GM18909 (cell line): ENCODE results near the gene SYNPO2.
"Not testable (repeated sequence)": the region's sequence is repeated elsewhere in the genome, so short reads cannot be mapped to it uniquely, and the experiment has no call there.

Source experiments
- ATAC-seq: cut with Tn5 transposase; IDR thresholded peaks from one replicate; pipeline ENCODE4 v1.9.1; 2021; ENCODE audit warnings: mild to moderate bottlenecking; ENCODE audit not compliant: unreplicated experiment, poor library complexity

SYNPO2 gene

DNA sequence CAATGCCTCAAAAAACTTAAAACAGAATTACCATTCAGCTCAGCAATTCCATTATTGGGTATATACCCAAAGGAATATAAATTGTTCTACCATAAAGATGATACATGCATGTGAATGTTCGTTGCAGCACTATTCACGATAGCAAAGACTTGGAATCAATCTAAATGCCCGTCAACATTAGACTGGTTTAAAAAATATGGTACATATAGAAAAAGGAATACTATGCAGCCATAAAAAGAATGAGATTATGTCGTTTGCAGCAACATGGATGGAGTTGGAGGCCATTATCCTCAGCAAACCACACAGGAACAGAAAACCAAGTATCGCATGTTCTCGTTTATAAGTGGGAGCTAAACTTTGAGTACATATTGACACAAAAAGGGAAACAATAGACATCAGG lies 10.9 kb upstream of the SYNPO2 start:
- ATAC-seq: no peak

DNA sequence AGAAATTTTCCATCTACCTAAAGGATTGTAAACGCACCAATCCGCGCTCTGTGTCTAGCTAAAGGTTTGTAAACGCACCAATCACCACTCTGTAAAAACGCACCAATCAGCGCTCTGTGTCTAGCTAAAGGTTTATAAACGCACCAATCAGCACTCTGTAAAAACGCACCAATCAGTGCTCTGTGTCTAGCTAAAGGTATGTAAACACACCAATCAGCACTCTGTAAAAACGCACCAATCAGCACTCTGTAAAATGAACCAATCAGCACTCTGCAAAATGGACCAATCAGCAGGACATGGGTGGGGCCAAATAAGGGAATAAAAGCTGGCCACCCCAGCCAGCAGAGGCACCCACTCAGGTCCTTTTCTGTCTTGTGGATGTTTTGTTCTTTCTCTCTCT lies 10.1 kb upstream of the SYNPO2 start:
- not testable (repeated sequence) for ATAC-seq

DNA sequence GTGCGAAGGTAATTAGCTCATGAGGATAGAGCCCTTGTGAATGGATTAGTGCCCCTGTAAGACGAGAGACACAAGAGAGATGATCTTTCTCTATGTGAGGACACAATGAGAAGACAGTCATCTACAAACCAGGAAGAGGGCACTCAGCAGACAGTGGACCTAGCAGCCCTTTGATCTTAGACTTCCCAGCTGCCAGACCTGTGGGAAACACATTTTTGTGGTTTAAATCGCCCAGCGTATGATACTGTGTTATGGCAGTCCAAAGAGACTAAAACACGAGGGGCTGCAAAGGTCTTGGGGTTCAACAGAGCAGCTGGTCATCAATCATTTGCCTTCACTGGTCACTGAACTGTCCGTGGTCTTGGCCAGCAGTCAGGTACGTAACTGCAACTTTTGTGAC lies 9.2 kb upstream of the SYNPO2 start:
- ATAC-seq: no peak

DNA sequence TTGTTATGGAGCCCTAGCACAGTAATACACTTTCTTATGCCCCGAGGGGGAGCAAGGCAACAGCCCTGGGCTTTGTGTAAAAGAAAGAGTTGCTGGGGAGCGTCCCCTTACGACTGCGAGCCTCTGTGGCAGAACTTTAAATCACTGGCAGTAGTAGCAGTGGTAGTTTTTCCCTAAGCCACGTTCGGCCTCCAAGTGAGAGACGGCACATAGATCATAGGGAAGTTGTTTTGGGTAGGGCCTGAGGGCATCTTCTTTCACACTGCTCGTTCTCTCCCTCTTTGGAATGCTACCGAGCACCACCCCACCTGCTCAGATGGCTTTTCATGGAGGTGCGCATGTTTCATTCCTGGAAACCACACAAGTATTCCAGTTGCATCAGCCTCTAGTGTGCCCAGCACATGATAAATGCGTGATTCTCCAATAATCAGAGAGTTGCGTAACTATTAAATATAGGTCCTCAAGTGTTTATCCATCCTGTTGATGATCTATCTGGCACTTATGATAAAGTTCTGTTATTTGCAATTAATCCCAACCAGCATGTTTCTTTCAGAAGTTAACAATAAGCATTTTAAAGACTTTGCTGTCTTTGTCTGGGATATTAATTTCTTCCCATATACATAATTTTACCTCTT lies 7.0 kb upstream of the SYNPO2 start:
- no peak for ATAC-seq

DNA sequence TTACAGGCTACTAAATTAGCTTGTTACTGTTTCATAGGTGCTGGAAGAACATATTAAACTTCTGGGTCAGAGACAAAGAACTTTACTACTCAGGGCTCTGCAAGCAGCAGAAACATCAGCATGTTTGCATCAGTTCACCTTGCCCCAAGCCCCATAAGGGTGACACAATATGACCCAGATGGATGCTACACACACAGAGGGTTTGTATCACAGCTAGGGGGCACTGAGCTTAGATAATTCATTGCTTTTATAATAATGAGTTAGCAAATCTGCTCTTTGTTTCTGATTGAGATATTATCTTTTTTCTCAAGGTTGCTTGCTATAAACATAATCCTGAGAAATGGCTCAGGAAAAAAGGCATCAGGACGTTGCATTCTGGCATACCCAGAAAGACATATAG lies 4.8 kb upstream of the SYNPO2 start:
- no peak for ATAC-seq

DNA sequence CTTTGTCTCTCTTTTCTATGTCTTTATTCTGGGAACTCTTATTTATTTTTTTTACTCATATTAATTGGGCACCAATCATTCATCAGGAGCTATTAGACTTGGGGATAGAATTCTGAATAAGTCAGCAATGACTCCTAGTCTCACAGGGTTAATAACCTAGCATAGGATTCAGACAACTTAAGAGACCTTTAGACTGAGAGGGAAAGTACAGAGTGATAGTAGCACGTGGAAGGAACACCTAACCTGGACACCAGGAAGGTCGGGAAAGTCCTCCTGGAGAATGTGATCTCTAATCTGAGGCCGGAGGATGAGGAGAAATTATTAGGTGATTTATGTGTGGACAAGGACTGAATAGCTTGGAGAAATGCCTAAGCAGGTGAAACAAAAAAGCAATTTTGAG lies 3.9 kb upstream of the SYNPO2 start:
- ATAC-seq: no peak

DNA sequence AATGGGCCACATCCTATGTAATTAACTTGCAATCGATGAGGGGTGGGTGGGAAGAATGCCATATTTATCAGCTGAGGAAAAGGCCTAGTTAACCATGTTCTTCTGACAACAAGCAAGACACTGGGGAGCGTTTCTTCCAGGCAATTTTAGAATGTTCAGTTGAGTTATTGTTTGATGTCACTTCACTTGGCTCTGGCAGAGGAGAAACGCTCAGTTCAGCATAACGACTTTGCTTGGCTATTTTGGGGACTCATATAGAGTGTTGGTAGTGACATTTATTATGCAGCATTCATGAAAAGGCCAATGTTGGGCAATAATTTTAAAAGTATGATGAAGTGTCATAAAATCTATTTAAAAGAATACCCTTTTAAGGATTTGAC lies 648 bp downstream of the SYNPO2 start:
- no peak for ATAC-seq

DNA sequence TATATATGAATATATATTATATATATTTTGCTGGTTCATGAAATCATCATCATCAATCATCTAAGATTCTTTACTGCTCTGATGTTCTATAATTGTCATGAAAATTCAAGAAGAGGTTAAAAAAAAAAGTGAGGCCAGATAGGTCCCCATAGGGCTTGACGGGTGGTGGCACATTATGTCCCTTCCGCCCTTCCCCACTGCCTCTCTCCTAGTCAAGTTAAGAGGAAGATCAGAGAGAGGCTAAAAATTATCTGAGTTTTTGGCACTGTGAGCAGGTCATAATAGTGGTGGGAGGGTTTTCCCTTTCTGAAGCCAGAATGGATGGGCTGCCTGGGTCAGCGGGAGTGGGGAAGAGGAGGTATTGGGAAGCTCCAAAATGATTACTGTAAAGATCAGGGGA lies 5.4 kb downstream of the SYNPO2 start:
- no peak for ATAC-seq

DNA sequence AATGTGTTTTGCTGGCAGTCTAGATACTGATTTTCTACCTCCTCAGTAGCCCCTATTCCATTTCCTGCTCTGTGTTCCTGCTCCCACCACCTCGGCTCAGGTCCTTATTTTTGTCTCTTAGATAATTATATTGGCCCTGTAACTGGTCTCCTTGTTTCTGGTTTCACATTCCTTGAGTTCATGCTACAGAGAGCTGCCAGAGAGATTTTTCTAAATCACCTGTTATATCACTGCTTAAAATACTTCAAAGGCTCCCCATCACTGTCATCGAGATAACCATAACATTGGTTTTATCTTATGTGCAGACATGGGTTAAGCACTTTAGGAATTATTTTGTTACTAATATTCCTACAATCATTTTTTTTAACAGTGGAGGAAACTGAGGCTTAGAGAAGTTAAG lies 9.6 kb downstream of the SYNPO2 start:
- ATAC-seq: no peak

DNA sequence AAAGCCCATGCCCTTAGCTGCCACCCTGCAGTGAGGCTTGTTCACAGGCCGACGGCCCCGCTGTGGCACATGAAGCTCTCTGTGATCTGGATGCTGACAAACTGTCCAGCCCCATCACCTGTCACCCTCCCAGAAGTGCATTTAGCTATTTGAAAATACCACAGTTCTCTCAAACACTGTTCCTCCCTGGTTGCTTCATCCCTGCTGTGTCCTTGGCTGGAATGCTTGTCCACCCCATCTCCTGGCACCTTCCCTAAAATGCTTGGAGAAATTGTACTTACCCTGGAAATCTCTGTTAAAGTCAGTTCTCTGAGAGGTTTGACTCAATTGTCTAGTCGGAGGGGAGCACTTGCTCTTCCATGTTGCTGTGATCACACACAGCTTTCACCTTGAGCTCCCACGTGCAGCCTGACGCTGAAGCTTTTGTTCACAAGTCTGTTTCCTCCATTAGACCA lies 10.1 kb downstream of the SYNPO2 start:
- ATAC-seq: no peak

DNA sequence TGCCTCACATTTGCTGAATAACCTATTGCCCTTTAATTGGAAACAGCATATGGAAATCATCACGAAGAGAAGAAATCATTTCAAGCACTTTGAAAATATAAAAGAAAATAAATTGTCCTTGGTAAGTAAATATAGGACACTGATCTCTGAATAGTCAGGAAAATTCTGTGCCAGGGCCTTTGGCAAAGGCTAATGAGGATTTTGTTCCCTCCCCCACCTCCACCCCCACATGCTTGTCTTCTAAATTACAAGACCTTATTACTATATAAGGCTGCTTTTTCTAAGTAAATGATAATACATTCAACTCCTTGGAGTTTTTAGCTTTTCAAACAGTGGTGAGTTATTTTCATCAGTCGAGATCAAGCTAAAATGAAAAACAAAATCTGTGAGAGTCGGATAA lies 15.8 kb downstream of the SYNPO2 start:
- no peak for ATAC-seq

DNA sequence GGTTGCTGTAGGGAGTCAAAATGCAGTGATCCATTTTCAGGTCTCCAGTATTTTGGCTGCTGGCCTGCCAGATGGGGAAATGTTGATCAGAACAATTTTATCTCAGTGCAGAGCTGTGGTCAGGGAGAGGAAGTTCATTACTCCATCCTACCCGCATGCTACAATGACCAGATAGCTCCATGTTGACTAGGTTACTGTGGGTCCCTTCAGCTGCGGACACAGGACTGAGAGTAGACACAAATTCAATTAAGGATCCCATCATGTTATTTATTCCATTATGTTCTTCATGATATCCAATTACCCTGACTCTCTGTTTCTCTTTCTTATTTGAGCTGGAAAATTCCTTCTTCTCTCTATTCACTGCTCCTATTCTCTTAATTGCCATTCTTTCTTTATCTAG lies 16.3 kb downstream of the SYNPO2 start:
- no peak for ATAC-seq

DNA sequence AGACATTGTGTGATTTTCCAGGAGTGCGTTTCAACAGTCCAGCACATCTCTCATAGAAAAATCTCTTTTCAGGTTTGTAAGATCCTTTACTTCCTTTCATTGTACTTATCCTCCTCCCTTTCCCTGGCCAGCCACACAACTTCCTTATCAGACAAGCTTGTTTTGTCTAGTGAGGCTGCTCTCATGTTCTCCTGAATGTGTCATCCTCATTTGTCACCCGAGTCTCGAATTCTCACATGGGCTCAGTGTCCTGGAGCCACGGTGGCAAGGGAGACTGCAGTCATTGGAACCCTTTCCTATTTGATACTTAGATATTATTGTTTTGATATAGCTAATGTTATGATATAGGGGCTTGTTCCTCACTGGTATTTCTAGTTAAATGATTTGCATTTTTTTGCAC lies 16.9 kb downstream of the SYNPO2 start:
- no peak for ATAC-seq

DNA sequence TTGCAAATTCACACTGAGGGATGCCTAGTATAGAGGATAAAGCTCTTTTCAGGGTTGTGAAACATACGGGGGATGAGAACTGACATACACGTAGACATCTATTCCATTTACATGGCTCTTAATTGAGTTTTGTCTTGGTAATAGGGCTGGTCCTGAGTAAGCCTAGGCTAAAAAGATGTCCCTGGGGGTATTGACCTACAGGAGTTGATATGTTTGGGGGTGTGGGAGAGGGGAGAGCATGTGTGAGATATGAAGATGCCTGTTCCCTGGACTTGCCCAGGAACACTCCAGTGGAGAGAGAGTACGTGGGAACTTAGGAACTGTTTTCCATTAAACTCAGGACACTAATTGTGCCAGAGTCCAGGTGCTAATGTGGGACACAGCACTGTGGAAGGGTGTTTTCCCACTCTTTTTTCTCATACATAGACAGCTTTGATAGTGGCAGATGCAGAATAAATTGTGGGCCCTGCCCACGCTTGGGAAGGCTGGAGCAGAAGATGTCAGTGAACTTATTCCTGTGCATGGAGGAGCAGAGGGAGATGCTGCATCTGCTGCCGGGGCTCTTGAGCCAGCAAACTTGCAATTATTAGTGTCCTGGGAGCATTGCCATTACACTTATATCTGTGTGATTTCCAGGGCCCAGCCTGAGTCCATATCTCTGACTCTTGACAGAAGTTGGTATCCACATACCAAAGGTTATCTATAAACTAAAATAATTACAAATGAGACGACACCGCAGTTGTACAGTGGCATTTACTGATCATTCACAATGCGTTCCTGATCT lies 20.7 kb downstream of the SYNPO2 start:
- no peak for ATAC-seq

DNA sequence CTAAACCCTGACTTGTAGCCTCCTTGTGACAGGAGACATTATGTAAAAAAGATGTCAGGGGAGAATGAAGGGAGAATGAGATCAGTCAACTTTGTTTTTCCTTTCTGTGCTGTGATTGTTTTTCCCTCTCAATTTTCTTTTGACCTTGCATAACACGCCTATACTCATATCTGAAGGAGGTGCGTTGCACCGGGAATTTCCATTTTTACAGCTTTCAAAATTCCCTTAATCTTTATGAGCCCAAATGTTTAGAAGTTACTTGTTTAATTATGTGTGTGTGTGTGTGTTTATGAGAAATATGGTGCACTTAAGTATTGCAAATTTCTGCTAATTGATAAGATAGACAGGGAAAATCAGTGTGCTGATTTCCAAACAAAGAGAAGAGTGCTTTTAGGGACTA lies 21.6 kb downstream of the SYNPO2 start:
- no peak for ATAC-seq

DNA sequence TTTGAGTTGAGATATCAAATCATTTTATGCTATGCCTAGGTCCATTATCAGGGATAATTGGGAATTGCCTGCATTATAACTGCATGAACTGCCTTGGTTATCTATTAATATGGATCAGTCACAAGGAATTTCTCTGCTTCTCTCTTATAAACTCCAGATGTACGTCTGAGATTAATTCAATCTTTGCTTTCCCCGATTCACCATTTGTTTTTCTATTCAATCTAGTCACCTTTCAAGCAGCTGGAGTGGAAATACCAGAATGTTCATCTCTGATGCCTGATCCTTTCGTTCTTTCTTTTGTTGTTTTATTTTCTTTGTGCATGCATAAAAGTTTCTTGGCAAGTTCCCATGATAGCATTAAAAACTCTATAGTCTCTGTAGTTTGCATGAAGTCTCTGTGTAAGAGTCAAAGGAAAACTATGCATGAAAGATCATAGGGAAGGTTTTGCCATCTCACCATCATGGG lies 22.6 kb downstream of the SYNPO2 start:
- ATAC-seq: no peak

DNA sequence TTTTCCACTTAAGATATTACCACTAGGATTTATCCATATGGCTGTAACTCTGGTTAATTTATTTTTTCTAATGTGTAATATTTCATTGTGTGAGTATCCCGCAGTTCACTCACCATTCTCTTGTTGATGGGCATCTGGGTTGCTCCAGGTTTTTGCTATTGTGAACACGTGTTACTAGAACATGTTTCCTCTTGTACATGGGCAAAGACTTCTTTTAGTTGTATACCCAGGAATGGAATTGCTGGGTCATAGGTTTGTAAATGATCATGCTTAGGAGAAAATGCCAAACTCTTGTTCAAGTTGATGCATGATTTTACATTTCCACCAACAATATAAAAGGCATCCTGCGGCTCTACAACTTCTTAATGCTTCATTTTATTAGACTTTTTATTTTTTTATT lies 26.8 kb downstream of the SYNPO2 start:
- no peak for ATAC-seq

DNA sequence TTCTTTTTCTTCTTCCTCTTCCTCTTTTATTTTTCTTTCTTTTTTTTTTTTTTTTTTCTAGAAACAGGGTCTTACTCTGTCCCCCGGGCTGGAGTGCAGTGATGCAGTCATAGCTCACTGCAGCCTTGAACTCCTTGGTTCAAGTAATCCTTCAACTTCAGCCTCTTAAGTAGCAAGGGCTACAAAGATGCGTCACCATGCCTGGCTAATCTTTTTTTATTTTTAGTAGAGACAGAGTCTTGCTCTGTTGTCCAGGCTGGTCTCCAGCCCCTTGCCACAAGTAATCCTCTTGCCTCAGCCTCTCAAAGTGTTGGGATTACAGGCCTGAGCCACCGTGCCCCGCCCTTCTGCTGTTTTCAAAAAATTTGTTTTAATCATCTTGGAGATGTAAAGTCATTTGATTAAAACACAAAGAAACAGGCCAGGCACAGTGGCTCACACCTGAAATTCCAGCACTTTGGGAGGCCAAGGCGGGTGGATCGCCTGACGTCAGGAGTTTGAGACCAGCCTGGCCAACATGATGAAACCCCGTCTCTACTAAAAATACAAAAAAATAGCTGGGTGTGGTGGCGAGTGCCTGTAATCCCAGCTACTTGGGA lies 28.1 kb downstream of the SYNPO2 start:
- ATAC-seq: no peak

DNA sequence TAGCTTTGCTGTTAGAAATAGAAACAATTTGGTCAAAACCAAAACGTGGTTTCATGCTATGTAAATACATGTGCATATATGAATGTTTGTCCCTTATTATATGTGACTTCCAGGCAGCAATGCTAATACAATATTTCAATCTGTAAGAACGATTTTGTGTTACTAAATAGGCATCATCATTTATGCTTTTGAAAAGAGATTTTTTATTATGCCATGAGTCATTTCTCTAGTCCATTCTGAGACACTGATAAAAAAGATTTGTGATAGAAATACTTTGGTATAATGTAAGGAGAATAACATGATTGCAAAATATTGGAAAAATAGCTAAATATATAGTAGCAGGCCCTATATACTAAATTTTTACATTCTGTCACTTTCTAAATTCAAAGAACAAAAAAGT lies 28.9 kb downstream of the SYNPO2 start:
- ATAC-seq: no peak

DNA sequence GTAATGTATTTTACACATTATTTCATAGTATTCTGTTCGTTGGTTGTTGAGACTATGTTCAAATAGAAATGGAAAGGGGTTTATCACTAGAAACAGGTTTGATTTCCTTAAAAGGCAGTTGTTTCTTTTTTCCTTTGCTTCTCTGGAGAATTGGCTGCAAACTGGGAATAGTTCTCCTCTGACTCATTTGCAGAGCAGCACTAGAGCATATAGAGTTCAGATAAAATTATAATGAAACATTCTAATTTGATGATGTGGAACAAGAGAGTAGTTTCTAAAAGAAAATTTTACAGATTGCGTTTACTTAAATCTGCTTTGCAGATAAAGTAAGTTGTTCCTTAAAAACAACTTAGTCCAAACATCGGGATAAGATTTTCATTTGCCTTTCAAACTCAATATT lies 29.7 kb downstream of the SYNPO2 start:
- ATAC-seq: no peak

DNA sequence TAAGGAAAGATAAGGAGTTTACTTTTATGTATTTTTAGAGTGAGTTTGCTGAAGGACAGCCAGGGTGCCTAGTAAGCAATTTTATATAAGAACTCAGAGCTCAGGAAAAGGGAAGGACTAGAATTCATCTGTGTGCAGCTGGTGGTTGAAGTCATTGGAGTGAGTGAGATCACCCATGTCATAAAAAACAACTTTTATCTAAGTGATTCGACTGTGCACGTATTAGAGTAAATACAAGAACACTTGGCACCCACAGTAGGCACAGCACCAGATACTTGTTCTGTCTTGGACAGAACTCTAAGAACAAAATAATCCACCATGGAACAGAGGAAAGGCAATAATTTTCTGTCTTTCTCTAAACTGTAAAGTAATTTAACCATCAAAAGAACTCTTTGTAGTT lies 31.6 kb downstream of the SYNPO2 start:
- no peak for ATAC-seq

DNA sequence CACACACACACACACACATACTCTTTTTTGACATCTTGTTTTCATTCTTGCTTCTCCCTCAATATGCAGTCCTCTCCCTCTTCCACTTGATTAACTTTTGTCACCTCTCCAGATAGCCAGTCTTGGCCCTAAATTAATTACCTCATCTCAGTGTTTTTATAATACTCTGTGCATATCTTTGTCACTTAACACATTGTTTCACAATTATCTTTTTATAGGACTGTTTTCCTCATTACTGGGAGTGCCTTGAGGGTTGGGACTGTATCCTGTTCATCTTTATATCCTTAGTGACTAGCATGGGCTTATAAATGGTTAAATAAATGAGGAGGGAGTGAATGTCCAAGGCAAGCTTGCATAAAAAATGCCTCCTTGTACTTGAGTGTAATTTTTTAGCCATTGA lies 33.1 kb downstream of the SYNPO2 start:
- ATAC-seq: no peak
